Central memory CD8-positive, alpha-beta T cell (primary cell): ENCODE results near the gene KIR3DL2.
"Not testable (repeated sequence)": the region's sequence is repeated elsewhere in the genome, so short reads cannot be mapped to it uniquely, and the experiment has no call there.

Experiments used
- ATAC-seq: fragments of 150-1000 bp; cut with Tn5 transposase; replicated peaks from 2 replicates; pipeline ENCODE4 v1.10.0; 2022; ENCODE audit warnings: mild to moderate bottlenecking, moderate FRiP score, moderate number of reproducible peaks; ENCODE audit not compliant: poor library complexity, severe bottlenecking; ENCODE audit errors: extremely low read depth
- DNase-seq, 2 donors: peaks; one replicate each; pipeline ENCODE4 v3.0.0; 2021; ENCODE audit warnings: low spot score in 2 of 2
- H3K27ac Mint-ChIP-seq: one replicate; pipeline ENCODE4 v1.8.0; 2022; ENCODE audit warnings: low read depth, mild to moderate bottlenecking, moderate library complexity, mixed read lengths
- H3K27me3 Mint-ChIP-seq: one replicate; pipeline ENCODE4 v1.8.0; 2022; ENCODE audit warnings: mixed read lengths
- H3K36me3 Mint-ChIP-seq: one replicate; pipeline ENCODE4 v1.8.0; 2022; ENCODE audit warnings: mild to moderate bottlenecking, moderate library complexity, mixed read lengths; ENCODE audit not compliant: insufficient read depth
- H3K4me1 Mint-ChIP-seq: one replicate; pipeline ENCODE4 v1.8.0; 2022; ENCODE audit warnings: mixed read lengths
- H3K4me3 Mint-ChIP-seq: one replicate; pipeline ENCODE4 v1.8.0; 2022; ENCODE audit warnings: mild to moderate bottlenecking, moderate library complexity, mixed read lengths
- H3K9me3 Mint-ChIP-seq: one replicate; pipeline ENCODE4 v1.8.0; 2022; ENCODE audit warnings: mixed read lengths

Gene KIR3DL2

DNA sequence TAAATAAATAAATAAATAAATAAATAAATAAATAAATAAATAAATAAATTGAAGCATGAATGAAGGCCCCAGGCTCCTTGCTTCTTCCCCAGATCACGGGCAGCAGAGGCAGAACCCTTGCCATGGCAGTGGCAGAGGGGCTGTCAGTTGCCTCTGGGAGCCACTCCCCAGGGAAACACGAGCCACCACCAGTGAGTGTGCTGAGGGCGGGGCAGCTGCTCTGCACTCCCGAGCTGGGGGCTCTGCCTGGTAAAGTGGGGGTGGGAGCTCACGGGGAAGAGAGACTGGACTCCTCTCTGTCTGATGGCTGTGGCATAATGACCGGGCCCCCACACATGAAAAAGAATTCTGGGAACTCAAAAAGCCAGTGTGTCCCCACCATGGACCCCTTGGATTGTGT, 31.6 kb downstream of the KIR3DL2 start:
- Mint-ChIP-seq H3K27ac (no peak overlapping the region), H3K4me1 (no peaks in the 10 kb centered on the region), H3K36me3 (no peaks in the 10 kb centered on the region), H3K9me3 (no peaks in the 10 kb centered on the region), H3K4me3 (no peak overlapping the region), H3K27me3 (peaks cover 23% of the 10 kb centered on the region)
- DNase-seq (no peak), ATAC-seq (no peak)

DNA sequence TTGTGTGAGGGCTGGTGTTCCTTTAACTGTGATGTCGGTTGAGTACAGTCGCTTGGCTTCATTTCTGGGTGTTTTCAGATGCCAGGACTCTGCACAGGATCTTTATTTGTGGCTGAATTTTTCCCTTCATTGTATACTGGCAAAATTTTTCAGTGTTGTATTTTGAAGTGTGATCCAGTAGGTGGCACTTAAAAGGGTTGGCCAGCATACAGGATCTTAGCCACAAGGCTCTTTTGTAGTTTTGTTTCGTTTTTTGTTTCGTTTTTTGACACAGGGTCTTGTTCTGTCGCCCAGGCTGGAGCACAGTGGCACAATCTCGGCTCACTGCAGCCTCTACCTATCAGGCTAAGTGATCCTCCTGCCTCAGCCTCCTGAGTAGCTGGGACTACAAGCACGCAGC, 32.5 kb downstream of the KIR3DL2 start:
- DNase-seq (no peak), ATAC-seq (no peak)
- Mint-ChIP-seq H3K9me3 (no peaks in the 10 kb centered on the region), H3K27ac (no peak overlapping the region), H3K36me3 (no peaks in the 10 kb centered on the region), H3K27me3 (peaks cover 20% of the 10 kb centered on the region), H3K4me3 (no peak overlapping the region), H3K4me1 (no peaks in the 10 kb centered on the region)

DNA sequence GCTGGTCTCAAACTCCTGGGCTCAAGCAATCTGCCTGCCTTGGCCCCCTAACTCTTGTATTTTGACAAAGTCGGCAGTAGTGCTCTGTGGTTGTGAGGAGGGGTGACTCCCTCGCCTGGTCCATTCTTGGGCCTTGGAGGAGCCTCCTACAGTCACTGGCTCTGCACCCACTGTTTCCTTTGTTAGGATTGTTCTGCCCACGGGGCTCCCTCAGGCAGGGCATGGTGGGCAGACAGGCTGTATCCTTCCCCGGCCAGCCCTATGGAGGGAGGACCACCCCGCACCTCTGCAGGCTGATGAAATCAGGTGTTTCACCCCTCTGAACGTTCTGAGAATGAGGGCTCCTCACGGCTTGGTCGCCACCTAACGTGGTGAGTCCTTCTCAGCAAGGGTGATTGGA, 33.0 kb downstream of the KIR3DL2 start:
- Mint-ChIP-seq H3K27me3 (peaks cover 20% of the 10 kb centered on the region), H3K4me3 (no peak overlapping the region), H3K36me3 (no peaks in the 10 kb centered on the region), H3K27ac (no peak overlapping the region), H3K9me3 (no peaks in the 10 kb centered on the region), H3K4me1 (no peaks in the 10 kb centered on the region)
- DNase-seq (no peak), ATAC-seq (no peak)

DNA sequence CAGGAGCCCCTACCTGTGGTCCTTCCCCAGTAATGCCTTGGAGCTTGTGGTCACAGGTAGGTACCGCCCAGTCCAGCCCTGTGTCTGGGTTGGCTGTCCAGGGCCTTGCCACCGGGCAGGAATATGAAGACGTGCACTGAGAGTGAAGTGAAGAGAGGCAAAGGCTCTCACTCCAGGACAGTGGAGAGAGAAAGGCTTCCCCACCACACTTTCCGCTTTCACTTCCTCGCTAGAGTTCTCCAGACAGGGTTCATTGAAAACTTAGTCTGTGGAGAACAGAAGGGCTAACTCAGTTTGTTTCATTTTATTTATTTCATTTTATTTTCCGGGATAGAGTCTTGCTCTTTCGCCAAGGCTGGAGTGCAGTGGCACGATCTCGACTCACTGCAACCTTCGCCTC, 38.0 kb downstream of the KIR3DL2 start:
- Mint-ChIP-seq H3K27ac (no peak overlapping the region), H3K4me3 (no peak overlapping the region), H3K36me3 (no peaks in the 10 kb centered on the region), H3K9me3 (no peaks in the 10 kb centered on the region), H3K27me3 (no peaks in the 10 kb centered on the region), H3K4me1 (no peaks in the 10 kb centered on the region)
- no peak for ATAC-seq
- DNase-seq, result no peak

- Mint-ChIP-seq H3K27ac (no peak overlapping the region), H3K4me3 (no peak overlapping the region), H3K9me3 (no peaks in the 10 kb centered on the region), H3K36me3 (no peaks in the 10 kb centered on the region), H3K4me1 (no peaks in the 10 kb centered on the region), H3K27me3 (no peaks in the 10 kb centered on the region)
- ATAC-seq, result no peak
- no peak for DNase-seq
These were observed 39.3 kb downstream of the KIR3DL2 start for GRCh38 chr19:54889566-54889965.

DNA sequence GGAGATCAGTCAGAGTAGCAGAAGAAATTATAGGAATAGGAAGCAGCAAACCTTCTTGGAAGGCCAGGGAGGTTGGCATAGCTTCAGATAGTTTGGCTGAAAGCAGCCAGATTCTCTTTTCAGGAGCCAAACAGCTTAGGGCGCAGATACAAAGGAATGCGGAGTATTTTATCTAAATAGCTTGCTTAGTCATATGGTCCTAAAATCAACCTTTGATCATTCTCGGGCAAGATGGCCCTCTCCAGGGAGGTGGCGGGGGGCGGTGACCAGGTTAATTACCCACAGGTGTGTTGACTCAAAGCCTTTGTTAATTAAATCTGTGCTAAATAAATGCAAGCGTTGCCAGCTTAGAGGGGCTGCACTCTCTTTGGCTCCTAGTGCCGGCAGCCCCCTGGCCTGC, 43.2 kb downstream of the KIR3DL2 start:
- H3K9me3 Mint-ChIP-seq, result no peaks in the 10 kb centered on the region
- no peaks in the 10 kb centered on the region for H3K4me1 Mint-ChIP-seq
- no peak overlapping the region for H3K27ac Mint-ChIP-seq
- DNase-seq (no peak), ATAC-seq (no peak)
- no peaks in the 10 kb centered on the region for H3K36me3 Mint-ChIP-seq
- no peak overlapping the region for H3K4me3 Mint-ChIP-seq
- peaks cover 26% of the 10 kb centered on the region for H3K27me3 Mint-ChIP-seq

GRCh38 chr19:54894106-54894505, 43.9 kb downstream of the KIR3DL2 start:
- not testable (repeated sequence) for H3K27ac Mint-ChIP-seq, H3K4me1 Mint-ChIP-seq, ATAC-seq, H3K9me3 Mint-ChIP-seq, DNase-seq, H3K4me3 Mint-ChIP-seq, H3K36me3 Mint-ChIP-seq
- H3K27me3 Mint-ChIP-seq, result peaks cover 33% of the 10 kb centered on the region

- Mint-ChIP-seq H3K4me1 (no peaks in the 10 kb centered on the region), H3K9me3 (no peaks in the 10 kb centered on the region), H3K27ac (no peak overlapping the region), H3K4me3 (no peak overlapping the region), H3K27me3 (peaks cover 45% of the 10 kb centered on the region), H3K36me3 (no peaks in the 10 kb centered on the region)
- ATAC-seq (no peak), DNase-seq (no peak)
These were observed 45.8 kb downstream of the KIR3DL2 start for GRCh38 chr19:54896036-54896435.

- not testable (repeated sequence) for DNase-seq, ATAC-seq, H3K4me1 Mint-ChIP-seq, H3K36me3 Mint-ChIP-seq, H3K4me3 Mint-ChIP-seq, H3K9me3 Mint-ChIP-seq, H3K27ac Mint-ChIP-seq
- H3K27me3 Mint-ChIP-seq, result peaks cover 45% of the 10 kb centered on the region
These were observed 48.4 kb downstream of the KIR3DL2 start for GRCh38 chr19:54898685-54899084.

- H3K36me3 Mint-ChIP-seq, DNase-seq, ATAC-seq, H3K4me3 Mint-ChIP-seq, H3K27ac Mint-ChIP-seq, H3K9me3 Mint-ChIP-seq, H3K4me1 Mint-ChIP-seq: not testable (repeated sequence)
- peaks cover 45% of the 10 kb centered on the region for H3K27me3 Mint-ChIP-seq
These were observed 49.4 kb downstream of the KIR3DL2 start for GRCh38 chr19:54899646-54900045.

DNA sequence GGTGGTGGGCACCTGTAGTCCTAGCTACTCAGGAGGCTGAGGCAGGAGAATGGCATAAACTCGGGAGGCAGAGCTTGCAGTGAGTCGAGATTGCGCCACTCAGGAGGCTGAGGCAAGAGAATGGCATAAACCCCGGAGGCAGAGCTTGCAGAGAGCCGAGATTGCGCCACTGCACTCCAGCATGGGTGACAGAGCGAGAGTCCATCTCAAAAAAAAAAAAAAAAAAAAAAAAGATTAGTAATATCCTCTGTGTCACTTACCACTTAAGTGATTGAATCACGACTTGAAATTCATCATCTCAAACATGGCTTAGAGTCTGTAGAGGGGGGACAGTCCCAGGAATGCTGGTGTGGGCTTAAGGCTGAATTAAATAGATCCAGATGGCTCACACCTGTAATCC, 50.9 kb downstream of the KIR3DL2 start:
- peaks cover 52% of the 10 kb centered on the region for H3K27me3 Mint-ChIP-seq
- H3K4me3 Mint-ChIP-seq, H3K9me3 Mint-ChIP-seq, ATAC-seq, H3K4me1 Mint-ChIP-seq, H3K36me3 Mint-ChIP-seq, H3K27ac Mint-ChIP-seq, DNase-seq: not testable (repeated sequence)

DNA sequence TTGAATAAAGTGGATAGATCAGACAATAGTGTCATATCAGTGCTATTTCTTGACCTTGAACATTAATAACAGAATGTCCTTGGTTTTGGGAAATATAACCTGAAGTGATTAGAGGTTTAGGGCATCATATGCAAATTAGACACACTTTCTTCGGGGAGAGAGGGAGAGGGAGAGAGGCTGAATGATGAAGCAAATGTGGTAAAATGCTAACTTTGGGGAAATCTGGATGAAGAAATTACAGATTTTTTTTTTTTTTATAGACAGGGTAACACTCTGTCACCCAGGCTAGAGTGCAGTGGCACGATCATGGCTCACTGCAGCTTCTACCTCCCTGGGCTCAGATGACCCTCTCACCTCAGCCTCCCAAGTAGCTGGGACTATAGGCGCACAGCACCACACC, 51.8 kb downstream of the KIR3DL2 start:
- no peak for ATAC-seq
- H3K9me3 Mint-ChIP-seq, result peaks cover 5% of the 10 kb centered on the region
- H3K27ac Mint-ChIP-seq, result no peak overlapping the region
- no peaks in the 10 kb centered on the region for H3K36me3 Mint-ChIP-seq
- no peaks in the 10 kb centered on the region for H3K4me1 Mint-ChIP-seq
- H3K4me3 Mint-ChIP-seq, result no peak overlapping the region
- no peak for DNase-seq
- H3K27me3 Mint-ChIP-seq, result peaks cover 43% of the 10 kb centered on the region

GRCh38 chr19:54903303-54903702, 53.1 kb downstream of the KIR3DL2 start:
- H3K27ac Mint-ChIP-seq, result no peak overlapping the region
- no peak overlapping the region for H3K4me3 Mint-ChIP-seq
- no peaks in the 10 kb centered on the region for H3K36me3 Mint-ChIP-seq
- H3K4me1 Mint-ChIP-seq, result no peaks in the 10 kb centered on the region
- peaks cover 5% of the 10 kb centered on the region for H3K9me3 Mint-ChIP-seq
- H3K27me3 Mint-ChIP-seq, result peaks cover 30% of the 10 kb centered on the region
- ATAC-seq, result no peak
- no peak for DNase-seq

- H3K4me1 Mint-ChIP-seq, DNase-seq, H3K36me3 Mint-ChIP-seq, H3K9me3 Mint-ChIP-seq, H3K4me3 Mint-ChIP-seq: not testable (repeated sequence)
- peak; percentile 46 for ATAC-seq
- Mint-ChIP-seq H3K27ac (peak overlapping the region; percentile 25), H3K27me3 (peaks cover 21% of the 10 kb centered on the region)
These were observed 54.0 kb downstream of the KIR3DL2 start for GRCh38 chr19:54904261-54904660.
